Ishikawa (cell line): ENCODE results near the gene TRIAP1.

ENCODE experiments used
- CEBPB ChIP-seq: IDR thresholded peaks from 2 replicates; pipeline ENCODE4 v1.6.1; 2012
- CREB1 ChIP-seq: IDR thresholded peaks from 2 replicates; pipeline ENCODE4 v1.6.1; 2012; ENCODE audit warnings: low read depth
- EGR1 ChIP-seq: IDR thresholded peaks from 2 replicates; pipeline ENCODE4 v1.6.1; 2012
- EP300 ChIP-seq: IDR thresholded peaks from 2 replicates; pipeline ENCODE4 v1.6.1; 2012; ENCODE audit warnings: borderline replicate concordance
- FOXM1 ChIP-seq: IDR thresholded peaks from 2 replicates; pipeline ENCODE4 v1.6.1; 2012; ENCODE audit warnings: low read depth, borderline replicate concordance
- MAX ChIP-seq: IDR thresholded peaks from 2 replicates; pipeline ENCODE4 v1.6.1; 2012
- NFIC ChIP-seq: IDR thresholded peaks from 2 replicates; pipeline ENCODE4 v1.6.1; 2012
- RAD21 ChIP-seq: IDR thresholded peaks from 2 replicates; pipeline ENCODE4 v1.6.1; 2012; ENCODE audit warnings: low read depth
- REST ChIP-seq: IDR thresholded peaks from 2 replicates; pipeline ENCODE4 v1.6.1; 2012; ENCODE audit warnings: low read depth, mild to moderate bottlenecking
- TAF1 ChIP-seq: IDR thresholded peaks from 2 replicates; pipeline ENCODE4 v1.6.1; 2012; ENCODE audit warnings: low read depth, mild to moderate bottlenecking
- TEAD4 ChIP-seq: IDR thresholded peaks from 2 replicates; pipeline ENCODE4 v1.6.1; 2012
- USF1 ChIP-seq: IDR thresholded peaks from 2 replicates; pipeline ENCODE4 v1.6.1; 2012
- YY1 ChIP-seq: IDR thresholded peaks from 2 replicates; pipeline ENCODE4 v1.6.1; 2012; ENCODE audit warnings: low read depth
- ZBTB7A ChIP-seq: IDR thresholded peaks from 2 replicates; pipeline ENCODE4 v1.6.1; 2012; ENCODE audit warnings: low read depth

GRCh38 chr12:120481022-120481767, 35.0 kb upstream of the TRIAP1 start:
- TF ChIP-seq YY1: no peak
- no peak for TF ChIP-seq CREB1
- no peak for TF ChIP-seq TAF1
- TF ChIP-seq ZBTB7A: no peak
- TF ChIP-seq MAX: no peak
- no peak for TF ChIP-seq TEAD4
- TF ChIP-seq RAD21: no peak
- no peak for TF ChIP-seq EGR1
- TF ChIP-seq FOXM1: no peak
- no peak for TF ChIP-seq REST
- TF ChIP-seq NFIC: no peak
- TF ChIP-seq CEBPB: no peak
- TF ChIP-seq EP300: no peak
- no peak for TF ChIP-seq USF1
